HUES64 (cell line): ENCODE data around the gene ACOX3.

Experiments used
- H3K27ac ChIP-seq: 2 replicates; pipeline ENCODE4 v1.7.0; 2013; ENCODE audit warnings: low read depth, low read length, inconsistent platforms
- H3K27me3 ChIP-seq: 2 replicates; pipeline ENCODE4 v1.6.1; 2013; ENCODE audit warnings: mild to moderate bottlenecking, low read length; ENCODE audit not compliant: insufficient read depth
- H3K36me3 ChIP-seq: 2 replicates; pipeline ENCODE4 v1.6.1; 2013; ENCODE audit warnings: mild to moderate bottlenecking, low read length; ENCODE audit not compliant: insufficient read depth
- H3K4me1 ChIP-seq: 2 replicates; pipeline ENCODE4 v1.6.1; 2013; ENCODE audit warnings: mild to moderate bottlenecking, low read length, moderate library complexity; ENCODE audit not compliant: insufficient read depth
- H3K4me3 ChIP-seq: 2 replicates; pipeline ENCODE4 v1.5.1; 2013; ENCODE audit warnings: mild to moderate bottlenecking, low read length, moderate library complexity
- H3K9ac ChIP-seq: 2 replicates; pipeline ENCODE4 v1.6.1; 2013; ENCODE audit warnings: mild to moderate bottlenecking, low read depth, low read length
- H3K9me3 ChIP-seq: 2 replicates; pipeline ENCODE4 v1.6.1; 2013; ENCODE audit warnings: low read depth, low read length; ENCODE audit not compliant: insufficient read depth
- WGBS: fragments of 150-250, 120-280 bp; methylation state at CpG from one replicate; pipeline ENCODE4 v1.1.7; 2013; ENCODE audit warnings: missing lambda C conversion rate; 5-methylcytosine and 5-hydroxymethylcytosine counted together

ACOX3 gene

DNA sequence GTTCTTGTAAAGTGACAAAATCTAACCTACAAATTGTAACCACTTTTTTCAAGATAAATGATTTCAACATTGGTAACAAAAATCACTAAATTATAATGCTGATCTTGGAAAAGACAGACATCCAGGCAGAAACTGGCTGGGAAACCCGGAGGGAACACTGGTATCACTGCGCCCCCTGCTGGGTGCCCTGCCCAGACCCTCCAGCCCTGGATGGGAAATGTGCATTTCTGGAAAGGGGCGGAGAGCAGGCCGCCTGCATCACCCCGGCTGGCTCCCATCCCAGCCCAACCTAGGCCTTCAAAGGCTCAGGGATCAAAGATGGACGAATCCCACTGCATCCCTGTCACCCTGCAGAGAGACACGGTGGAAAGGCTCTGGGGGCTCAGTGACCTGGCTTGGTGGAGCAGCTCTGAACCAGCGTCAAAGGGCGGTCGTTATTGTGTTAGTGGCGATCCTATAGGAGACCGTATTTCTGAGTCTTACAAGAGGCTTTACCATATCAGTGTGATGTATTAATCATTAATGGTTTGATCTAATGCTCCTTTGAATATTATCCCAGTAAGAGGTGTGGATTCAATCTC lies 37.3 kb downstream of the ACOX3 start:
- H3K9ac ChIP-seq = no peak overlapping the region
- no peak overlapping the region for H3K4me3 ChIP-seq
- peaks cover 5% of the 10 kb centered on the region; the same call in 1 of the 2 replicates for H3K36me3 ChIP-seq
- 54% methylated on average over 12 of the region's 12 CpGs for WGBS
- H3K27me3 ChIP-seq = no peaks in the 10 kb centered on the region
- H3K27ac ChIP-seq = no peak overlapping the region
- H3K4me1 ChIP-seq = no peaks in the 10 kb centered on the region
- H3K9me3 ChIP-seq = no peaks in the 10 kb centered on the region

DNA sequence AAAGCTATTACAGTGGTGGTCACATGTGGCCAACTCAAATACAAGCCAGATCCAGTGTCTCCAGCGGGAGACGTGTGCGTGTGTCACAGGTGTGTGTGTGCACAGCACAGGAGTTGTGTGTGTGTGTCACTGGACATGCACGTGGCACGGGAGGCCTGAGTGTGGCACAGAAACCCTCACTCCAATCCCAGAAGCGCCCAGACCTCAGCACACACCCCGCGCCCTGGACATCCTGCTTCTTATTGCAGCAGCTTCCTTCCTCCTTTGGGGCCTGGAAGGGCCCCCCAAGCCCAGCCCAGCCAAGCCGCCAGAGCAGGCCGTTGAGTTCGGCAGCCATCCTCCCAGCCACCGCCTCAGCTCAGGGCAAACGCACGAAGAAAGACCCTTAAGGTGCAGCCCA lies 37.9 kb downstream of the ACOX3 start:
- 94% methylated on average over 14 of the region's 14 CpGs for WGBS
- no peak overlapping the region for H3K27ac ChIP-seq
- H3K4me3 ChIP-seq = no peak overlapping the region

DNA sequence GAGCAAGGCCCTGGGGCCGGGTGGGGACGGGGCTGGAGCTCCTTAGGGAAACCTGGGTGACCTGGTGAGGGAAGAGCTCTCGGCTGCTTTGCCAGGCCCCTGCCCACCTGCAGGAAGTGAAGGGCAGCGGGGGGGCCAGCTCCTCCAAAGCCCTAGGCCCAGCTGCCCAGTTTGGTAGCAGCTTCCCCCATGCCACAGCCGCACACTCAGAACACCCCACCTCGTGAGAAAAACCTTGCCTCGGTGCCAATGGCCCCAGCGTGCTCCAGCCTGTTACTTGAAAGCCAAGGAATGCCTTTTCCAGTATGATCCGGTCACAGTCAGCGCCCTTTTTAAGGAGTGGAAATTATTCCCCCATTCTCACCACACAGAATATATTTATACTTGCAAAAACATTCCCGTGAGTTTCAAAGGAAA lies 38.3 kb downstream of the ACOX3 start:
- no peak overlapping the region for H3K27ac ChIP-seq

More for the DNA sequence above, 37.9 kb downstream of the ACOX3 start:
- Histone ChIP-seq H3K27me3 (no peaks in the 10 kb centered on the region), H3K9ac (no peak overlapping the region), H3K9me3 (no peaks in the 10 kb centered on the region), H3K36me3 (peaks cover 5% of the 10 kb centered on the region; the same call in 1 of the 2 replicates), H3K4me1 (no peaks in the 10 kb centered on the region)

DNA sequence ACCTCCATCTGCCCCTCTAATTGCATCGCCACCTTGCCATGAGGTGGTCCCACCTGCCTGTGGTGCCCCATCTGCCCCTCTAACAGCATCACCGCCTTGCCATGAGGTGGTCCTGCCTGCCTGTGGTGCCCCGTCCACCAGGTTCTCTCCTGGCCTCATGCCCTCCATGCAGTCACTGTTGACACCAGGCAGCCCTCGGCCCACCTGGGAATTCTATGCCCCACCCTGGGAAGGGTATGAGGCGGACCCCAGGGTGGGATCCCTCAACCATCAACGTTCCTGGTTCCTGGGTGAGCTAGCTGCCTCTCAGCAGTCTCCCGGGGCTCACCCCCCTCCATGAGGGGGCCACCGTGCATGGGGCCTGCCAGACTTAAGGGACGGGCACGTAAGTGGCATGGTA lies 38.9 kb downstream of the ACOX3 start:
- H3K4me1 ChIP-seq = 0 out of 2 replicates have a peak, but pooled peaks cover 5% of the 10 kb centered on the region
- H3K27me3 ChIP-seq = no peaks in the 10 kb centered on the region
- no peaks in the 10 kb centered on the region for H3K9me3 ChIP-seq
- H3K9ac ChIP-seq = no peak overlapping the region
- peaks cover 5% of the 10 kb centered on the region; the same call in 1 of the 2 replicates for H3K36me3 ChIP-seq
- 94% methylated on average over 10 of the region's 10 CpGs for WGBS
- no peak overlapping the region for H3K27ac ChIP-seq
- no peak overlapping the region for H3K4me3 ChIP-seq

More for the DNA sequence above, 38.3 kb downstream of the ACOX3 start:
- no peaks in the 10 kb centered on the region for H3K9me3 ChIP-seq
- no peaks in the 10 kb centered on the region for H3K27me3 ChIP-seq
- no peak overlapping the region for H3K9ac ChIP-seq
- H3K36me3 ChIP-seq = peaks cover 5% of the 10 kb centered on the region; the same call in 1 of the 2 replicates
- 0 out of 2 replicates have a peak, but pooled peaks cover under 1% of the 10 kb centered on the region for H3K4me1 ChIP-seq
- WGBS = 89% methylated on average over 11 of the region's 11 CpGs
- no peak overlapping the region for H3K4me3 ChIP-seq

DNA sequence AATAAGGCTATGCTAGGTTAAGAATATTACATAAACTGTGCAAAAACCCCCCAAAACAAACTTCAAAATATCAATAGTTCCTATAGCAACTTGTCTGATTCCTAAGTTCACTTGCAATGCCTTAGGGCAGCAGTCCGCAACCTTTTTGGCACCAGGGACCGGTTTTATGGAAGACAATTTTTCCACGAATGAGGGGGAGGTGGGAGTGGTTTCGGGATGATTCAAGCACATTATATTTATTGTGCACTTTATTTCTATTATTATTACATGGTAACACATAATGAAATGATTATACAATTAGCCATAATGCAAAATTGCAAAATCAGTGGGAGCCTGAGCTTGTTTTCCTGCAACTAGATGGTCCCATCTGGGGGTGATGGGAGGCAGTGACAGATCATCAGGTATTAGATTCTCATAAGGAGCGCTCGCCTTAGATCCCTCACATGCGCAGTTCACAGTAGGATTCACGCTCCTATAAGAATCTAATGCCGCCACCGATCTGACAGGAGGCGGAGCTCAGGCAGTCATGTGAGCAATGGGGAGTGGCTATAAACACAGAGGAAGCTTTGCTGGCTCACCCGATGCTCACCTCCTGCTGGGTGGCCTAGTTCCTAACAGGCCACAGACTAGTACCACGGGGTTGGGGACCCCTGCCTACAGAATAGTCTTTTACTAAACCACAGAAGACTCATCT lies 39.7 kb downstream of the ACOX3 start:
- H3K27me3 ChIP-seq = no peaks in the 10 kb centered on the region
- H3K4me1 ChIP-seq = 0 out of 2 replicates have a peak, but pooled peaks cover 5% of the 10 kb centered on the region
- no peak overlapping the region for H3K27ac ChIP-seq
- no peaks in the 10 kb centered on the region for H3K9me3 ChIP-seq
- no peak overlapping the region for H3K9ac ChIP-seq
- H3K4me3 ChIP-seq = no peak overlapping the region
- peaks cover 4% of the 10 kb centered on the region; the same call in 1 of the 2 replicates for H3K36me3 ChIP-seq
- 91% methylated on average over 12 of the region's 13 CpGs for WGBS

DNA sequence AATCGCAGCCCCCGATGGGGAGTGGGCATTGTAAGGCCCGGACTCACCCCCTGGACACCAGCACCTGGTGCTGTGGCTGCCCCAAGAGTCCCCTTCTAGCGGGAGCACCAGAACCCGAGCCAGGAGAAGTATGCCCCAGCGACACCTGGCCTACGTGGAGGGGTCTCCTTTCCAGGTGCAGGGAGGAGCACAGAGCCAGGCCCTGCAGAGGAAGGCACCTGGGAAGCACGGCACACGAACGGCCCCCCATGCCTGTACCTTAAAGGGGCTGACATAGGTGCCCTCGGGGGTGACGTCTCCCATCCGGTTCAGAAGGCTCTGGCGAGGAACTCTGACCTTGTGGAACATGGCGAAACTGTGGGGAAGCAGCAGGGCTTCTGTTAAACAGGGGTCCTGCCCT lies 41.2 kb downstream of the ACOX3 start:
- H3K36me3 ChIP-seq = no peaks in the 10 kb centered on the region
- 91% methylated on average over 15 of the region's 15 CpGs for WGBS
- no peak overlapping the region for H3K4me3 ChIP-seq
- no peaks in the 10 kb centered on the region for H3K9me3 ChIP-seq
- no peak overlapping the region for H3K27ac ChIP-seq
- no peaks in the 10 kb centered on the region for H3K27me3 ChIP-seq
- no peak overlapping the region for H3K9ac ChIP-seq
- peaks cover 5% of the 10 kb centered on the region; the same call in 1 of the 2 replicates for H3K4me1 ChIP-seq

DNA sequence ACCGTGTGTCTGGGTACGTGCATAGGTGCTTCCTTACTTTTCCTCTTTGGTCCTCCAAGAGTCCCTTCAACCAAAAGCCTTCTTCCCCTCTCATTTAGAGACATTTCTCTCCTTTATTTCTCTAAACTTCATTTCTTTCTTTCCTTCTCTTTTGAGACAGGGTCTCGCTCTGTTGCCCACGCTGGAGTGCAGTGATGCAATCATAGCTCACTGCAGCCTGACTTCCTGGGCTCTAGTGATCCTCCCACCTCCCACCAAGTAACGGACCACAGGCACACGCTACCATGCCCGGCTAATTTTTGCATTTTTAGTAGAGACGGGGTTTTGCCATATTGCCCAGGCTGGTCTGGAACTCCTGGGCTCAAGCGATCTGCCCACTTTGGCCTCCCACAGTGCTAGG lies 42.2 kb downstream of the ACOX3 start:
- Histone ChIP-seq H3K4me3 (no peak overlapping the region), H3K36me3 (no peaks in the 10 kb centered on the region), H3K9me3 (no peaks in the 10 kb centered on the region), H3K9ac (no peak overlapping the region), H3K27me3 (no peaks in the 10 kb centered on the region), H3K4me1 (peaks cover 13% of the 10 kb centered on the region; the same call in 1 of the 2 replicates), H3K27ac (no peak overlapping the region)
- WGBS = 93% methylated on average over 9 of the region's 9 CpGs

DNA sequence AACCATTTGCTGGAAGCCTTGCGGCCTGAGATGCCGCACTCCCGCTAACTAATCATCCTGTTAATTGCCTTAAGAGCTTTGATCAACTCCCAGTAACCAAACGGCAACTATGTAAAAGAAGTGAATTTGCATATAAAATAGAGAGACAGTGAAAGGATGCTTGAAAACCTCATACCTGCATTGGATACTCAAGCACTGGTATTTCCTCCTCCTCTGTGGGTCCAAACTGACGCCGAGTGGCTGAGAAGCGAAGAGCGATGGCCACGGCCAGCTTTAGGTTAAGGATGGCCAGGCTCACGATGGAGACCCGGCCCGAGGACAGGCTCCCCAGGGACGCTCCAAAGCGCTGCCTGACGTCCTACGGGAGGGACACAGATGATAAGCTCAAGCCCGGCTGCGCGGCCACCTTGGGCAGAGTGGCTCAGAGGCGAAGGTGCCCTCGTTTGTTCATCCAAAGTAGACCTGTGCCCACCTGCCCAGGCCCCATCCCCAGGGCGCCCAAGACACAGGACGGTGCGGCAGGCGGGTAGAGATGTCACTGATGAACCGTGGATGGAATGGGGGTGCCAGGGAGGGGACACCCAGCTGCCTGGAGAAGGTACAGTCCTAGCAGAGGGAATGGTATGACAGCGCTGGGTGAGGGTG lies 43.6 kb downstream of the ACOX3 start:
- 74% methylated on average over 27 of the region's 27 CpGs for WGBS
- Histone ChIP-seq H3K27ac (no peak overlapping the region), H3K9ac (no peak overlapping the region), H3K9me3 (no peaks in the 10 kb centered on the region), H3K4me1 (peaks cover 13% of the 10 kb centered on the region; the same call in 1 of the 2 replicates), H3K4me3 (no peak overlapping the region), H3K27me3 (no peaks in the 10 kb centered on the region), H3K36me3 (no peaks in the 10 kb centered on the region)

DNA sequence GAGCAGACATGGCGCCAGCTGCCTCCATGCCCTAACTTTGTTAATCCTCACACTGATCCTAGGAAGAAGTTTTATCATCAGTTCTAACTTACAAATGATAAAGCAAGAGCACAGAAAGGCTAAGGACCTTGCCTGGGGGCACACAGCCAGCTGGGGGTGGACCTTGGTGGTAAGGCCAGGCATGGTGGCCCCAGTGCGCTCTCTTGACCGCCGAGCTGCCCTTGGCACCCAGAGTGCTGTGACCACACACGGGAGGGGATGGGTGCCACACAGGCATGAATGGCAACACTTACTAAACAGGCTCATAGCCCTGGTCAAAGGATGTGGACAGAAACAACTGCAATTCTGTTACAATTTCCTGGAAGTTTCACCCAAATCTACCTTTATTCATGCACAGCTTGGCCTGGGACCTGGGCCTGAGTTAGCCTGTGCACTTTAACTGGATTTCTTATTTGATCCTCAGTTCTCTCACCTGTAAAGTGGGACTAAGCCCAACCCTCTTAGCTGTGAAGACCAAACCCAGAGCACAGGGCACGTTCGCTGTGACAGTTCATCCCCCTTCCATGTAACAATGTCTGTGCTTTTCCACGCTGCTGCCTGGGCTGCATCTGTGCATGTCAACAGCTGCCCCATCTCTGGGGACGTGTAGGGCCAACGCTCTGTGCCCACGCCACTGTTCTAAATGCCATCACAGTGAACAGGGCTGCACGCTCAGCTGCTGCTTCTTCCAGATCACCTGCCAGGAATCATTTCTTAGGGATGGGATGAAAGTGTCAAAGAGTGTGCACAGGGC lies 44.8 kb downstream of the ACOX3 start:
- Histone ChIP-seq H3K9ac (no peak overlapping the region), H3K4me1 (peaks cover 13% of the 10 kb centered on the region; the same call in 1 of the 2 replicates), H3K4me3 (no peak overlapping the region), H3K27ac (no peak overlapping the region), H3K9me3 (no peaks in the 10 kb centered on the region), H3K27me3 (no peaks in the 10 kb centered on the region), H3K36me3 (no peaks in the 10 kb centered on the region)
- 96% methylated on average over 12 of the region's 12 CpGs for WGBS

DNA sequence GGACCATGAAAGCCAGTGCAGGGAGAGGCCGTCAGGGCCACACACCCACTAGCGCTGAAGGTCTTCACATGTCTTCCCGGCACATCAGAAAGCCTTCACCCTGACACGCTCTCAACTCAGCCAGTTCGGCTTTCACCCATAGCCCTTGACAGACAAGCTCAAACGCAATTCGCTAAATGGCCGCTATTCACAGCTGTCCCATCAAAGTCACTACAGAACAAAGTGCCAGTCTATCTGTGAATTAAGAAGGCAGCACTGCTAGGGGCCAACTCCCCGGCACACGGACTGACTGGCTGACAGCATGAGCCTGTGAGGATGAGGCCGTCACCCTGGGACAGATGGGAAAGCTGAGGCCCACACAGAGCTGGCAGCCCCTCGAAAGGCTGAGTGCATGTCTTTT lies 45.7 kb downstream of the ACOX3 start:
- H3K27ac ChIP-seq = no peak overlapping the region
- no peaks in the 10 kb centered on the region for H3K36me3 ChIP-seq
- H3K9me3 ChIP-seq = no peaks in the 10 kb centered on the region
- 92% methylated on average over 12 of the region's 12 CpGs for WGBS
- H3K9ac ChIP-seq = no peak overlapping the region
- H3K27me3 ChIP-seq = no peaks in the 10 kb centered on the region
- peaks cover 13% of the 10 kb centered on the region; the same call in 1 of the 2 replicates for H3K4me1 ChIP-seq
- no peak overlapping the region for H3K4me3 ChIP-seq
